ENCODE results near the gene C4orf50.
"Not testable (repeated sequence)": the region's sequence is repeated elsewhere in the genome, so short reads cannot be mapped to it uniquely, and the experiment has no call there.

C4orf50 gene

DNA sequence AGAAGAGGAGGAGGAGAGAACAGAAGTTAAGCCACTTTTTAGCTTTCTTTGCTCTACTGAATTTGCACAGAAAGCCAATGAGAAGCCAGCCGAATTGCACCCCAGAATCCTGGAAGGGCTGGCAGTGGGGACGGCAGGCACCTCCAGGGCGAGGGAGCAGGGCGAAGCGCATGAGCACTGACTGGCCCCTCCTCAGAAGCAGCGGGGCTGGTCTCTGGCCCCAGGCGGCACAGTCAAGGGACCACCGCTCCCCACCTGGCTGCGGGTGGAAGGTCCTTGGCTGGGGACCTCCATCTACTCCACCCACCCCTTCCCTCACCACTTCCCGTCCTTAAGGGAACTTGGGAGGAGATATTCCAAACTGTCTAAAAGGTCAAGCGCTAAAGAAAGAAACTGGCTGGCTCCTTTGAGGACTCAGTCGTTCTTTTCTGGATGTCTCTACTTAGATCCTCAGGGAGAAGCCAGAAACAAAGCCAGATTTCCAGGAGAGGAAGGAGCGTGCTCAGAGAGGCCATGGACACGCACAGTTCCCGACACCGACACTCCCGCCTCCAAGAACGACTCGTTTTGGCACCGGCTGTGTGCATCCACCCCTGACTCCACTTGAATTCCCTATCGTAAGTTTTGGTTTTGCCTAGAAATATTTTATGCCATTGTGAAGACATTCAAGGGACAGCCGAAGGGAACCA, 65.8 kb downstream of the C4orf50 start:
- in situ Hi-C loops (cut with HindIII; ENCODE audit: low sequenced_read_pairs), result no loop called here
- DNase-seq (ENCODE audit: low read depth), result no peak
- TF ChIP-seq, protein P1, sequence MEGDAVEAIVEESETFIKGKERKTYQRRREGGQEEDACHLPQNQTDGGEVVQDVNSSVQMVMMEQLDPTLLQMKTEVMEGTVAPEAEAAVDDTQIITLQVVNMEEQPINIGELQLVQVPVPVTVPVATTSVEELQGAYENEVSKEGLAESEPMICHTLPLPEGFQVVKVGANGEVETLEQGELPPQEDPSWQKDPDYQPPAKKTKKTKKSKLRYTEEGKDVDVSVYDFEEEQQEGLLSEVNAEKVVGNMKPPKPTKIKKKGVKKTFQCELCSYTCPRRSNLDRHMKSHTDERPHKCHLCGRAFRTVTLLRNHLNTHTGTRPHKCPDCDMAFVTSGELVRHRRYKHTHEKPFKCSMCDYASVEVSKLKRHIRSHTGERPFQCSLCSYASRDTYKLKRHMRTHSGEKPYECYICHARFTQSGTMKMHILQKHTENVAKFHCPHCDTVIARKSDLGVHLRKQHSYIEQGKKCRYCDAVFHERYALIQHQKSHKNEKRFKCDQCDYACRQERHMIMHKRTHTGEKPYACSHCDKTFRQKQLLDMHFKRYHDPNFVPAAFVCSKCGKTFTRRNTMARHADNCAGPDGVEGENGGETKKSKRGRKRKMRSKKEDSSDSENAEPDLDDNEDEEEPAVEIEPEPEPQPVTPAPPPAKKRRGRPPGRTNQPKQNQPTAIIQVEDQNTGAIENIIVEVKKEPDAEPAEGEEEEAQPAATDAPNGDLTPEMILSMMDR (IDR thresholded peaks at IDR 0.05; ENCODE audit: low read depth, low read length, missing control alignments), result no peak

DNA sequence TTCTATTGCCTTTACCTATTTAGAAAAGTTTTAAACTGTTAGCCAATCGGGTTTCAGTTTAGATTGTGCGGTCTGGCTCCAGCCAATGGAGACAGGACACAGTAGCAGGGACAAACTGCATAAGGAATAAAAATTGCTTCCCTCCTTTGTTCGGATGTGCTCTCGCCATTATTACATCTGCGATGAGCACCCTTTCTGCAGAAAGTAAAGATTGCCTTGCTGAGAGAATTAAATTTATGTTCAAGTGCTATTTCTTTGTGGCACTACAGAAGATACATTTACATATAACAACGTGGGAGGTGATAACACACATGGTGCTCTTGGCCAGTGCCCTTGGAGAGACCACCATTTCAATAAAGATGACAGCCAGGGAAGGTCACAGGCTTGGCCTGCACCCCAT, 71.6 kb downstream of the C4orf50 start:
- H3K4me3 ChIP-seq (ENCODE audit: low read depth, low read length); DNase-seq (ENCODE audit: low read depth); in situ Hi-C loops (cut with HindIII; ENCODE audit: low sequenced_read_pairs): not testable (repeated sequence)

More for the DNA sequence above, 65.8 kb downstream of the C4orf50 start:
- no peak overlapping the region for H3K4me3 ChIP-seq (ENCODE audit: low read depth, low read length)

DNA sequence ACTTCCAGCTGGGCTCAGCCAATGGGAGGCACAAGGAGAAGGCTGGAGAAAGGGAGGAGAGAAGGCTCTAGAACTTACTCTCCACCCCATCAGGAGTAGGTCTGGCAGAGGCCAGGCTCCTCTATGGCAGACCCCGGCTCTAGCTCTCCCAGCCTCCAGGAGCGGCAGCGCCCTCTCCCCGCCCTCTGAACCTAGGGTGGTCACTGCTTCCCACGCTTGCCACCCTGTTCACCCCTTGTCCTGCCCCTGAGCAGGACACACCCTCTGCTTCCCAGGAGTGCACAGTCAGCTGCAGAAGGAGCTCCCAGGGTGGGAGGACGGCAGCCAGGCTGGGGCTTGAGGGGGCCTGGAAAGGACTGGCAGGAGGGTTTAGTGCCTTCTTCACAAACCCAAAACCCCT, 72.3 kb downstream of the C4orf50 start:
- TF ChIP-seq, protein P1 (IDR thresholded peaks at IDR 0.05; ENCODE audit: low read depth, low read length, missing control alignments), result no peak
- H3K4me3 ChIP-seq (ENCODE audit: low read depth, low read length), result no peak overlapping the region
- in situ Hi-C loops (cut with HindIII; ENCODE audit: low sequenced_read_pairs), result no loop called here
- DNase-seq (ENCODE audit: low read depth), result no peak

DNA sequence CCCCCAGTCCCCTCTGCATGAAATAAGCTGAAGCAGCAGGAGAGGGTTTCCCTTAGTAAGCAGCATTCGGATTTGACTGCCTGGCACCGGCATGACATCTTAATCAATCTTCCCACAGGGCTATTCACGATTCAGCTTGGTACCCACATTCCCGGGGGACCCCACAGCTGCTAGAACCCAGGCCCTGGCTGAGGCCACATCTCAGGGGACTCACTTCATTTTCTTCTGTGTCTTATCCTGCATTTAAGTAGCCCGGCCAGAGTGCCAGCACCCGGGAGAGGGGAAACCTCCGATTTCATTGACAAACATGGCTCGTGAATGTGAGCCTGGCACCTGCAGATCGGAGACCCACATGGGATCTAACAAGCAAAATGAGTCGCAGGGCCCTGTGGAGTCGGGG, 73.1 kb downstream of the C4orf50 start:
- in situ Hi-C loops (cut with HindIII; ENCODE audit: low sequenced_read_pairs), result no loop called here
- TF ChIP-seq, protein P1 (IDR thresholded peaks at IDR 0.05; ENCODE audit: low read depth, low read length, missing control alignments), result no peak
- H3K4me3 ChIP-seq (ENCODE audit: low read depth, low read length), result no peak overlapping the region
- DNase-seq (ENCODE audit: low read depth), result no peak

DNA sequence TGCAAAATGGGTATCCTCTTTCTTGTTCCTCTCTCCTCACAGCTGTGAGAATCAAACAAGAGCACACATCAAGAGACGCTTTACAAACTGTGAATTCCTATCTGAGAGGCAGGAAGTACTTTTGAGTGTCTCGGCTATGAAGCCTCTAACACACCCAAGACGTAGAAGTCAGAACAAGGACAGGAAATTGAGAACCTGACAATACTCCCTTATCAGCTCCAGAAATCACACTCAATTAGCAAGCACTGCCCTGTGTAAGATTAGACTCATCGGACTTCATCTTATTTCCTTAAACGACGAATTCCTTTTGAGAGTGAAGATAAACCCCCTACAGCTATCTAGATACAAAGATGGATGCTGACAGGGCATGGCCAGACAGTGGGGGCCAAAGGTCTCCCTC, 74.7 kb downstream of the C4orf50 start:
- in situ Hi-C loops (cut with HindIII; ENCODE audit: low sequenced_read_pairs), result no loop called here
- no peak overlapping the region for H3K4me3 ChIP-seq (ENCODE audit: low read depth, low read length)
- DNase-seq (ENCODE audit: low read depth), result no peak
- TF ChIP-seq, protein P1 (IDR thresholded peaks at IDR 0.05; ENCODE audit: low read depth, low read length, missing control alignments), result no peak

DNA sequence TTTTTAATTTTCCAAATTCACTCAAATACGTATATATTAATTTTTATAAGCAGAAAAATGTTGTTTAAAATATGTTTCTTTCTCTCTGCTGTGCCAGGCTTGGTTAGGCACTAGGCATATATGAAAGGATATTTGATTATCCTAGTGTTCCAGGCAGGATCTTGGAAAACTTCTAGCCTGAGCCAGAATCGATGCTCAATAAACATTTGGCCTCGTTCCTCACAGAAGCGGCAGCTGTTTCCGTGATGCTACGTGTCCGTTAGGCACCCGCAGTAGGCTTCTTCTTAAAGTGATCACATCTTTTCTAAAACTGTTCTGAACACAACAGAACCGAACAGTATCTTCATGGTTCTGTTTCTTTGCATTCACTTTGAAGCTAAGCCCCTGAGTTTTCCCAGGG, 75.3 kb downstream of the C4orf50 start:
- H3K4me3 ChIP-seq (ENCODE audit: low read depth, low read length), result no peak overlapping the region
- TF ChIP-seq, protein P1 (IDR thresholded peaks at IDR 0.05; ENCODE audit: low read depth, low read length, missing control alignments), result no peak
- DNase-seq (ENCODE audit: low read depth), result no peak
- in situ Hi-C loops (cut with HindIII; ENCODE audit: low sequenced_read_pairs), result no loop called here

DNA sequence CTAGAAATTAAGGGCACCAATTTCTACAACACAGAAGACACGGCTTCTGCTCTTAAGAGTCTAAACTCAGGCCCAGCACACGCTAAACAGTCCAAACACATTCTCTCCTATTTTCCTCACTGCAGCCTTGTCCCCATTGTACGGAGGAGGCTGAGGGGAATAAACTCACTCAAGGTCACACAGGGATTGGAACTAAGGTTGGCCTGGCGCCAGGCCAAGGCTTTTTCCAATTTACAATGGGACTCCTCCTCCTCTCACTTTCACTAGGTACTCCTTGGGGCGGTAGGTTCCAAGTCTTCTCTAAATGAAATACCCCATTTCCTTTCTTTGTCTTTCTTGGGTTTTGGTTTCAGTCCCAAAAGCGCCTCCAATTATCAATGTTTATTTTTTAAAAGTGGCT, 76.6 kb downstream of the C4orf50 start:
- DNase-seq (ENCODE audit: low read depth), result no peak
- TF ChIP-seq, protein P1 (IDR thresholded peaks at IDR 0.05; ENCODE audit: low read depth, low read length, missing control alignments), result no peak
- in situ Hi-C loops (cut with HindIII; ENCODE audit: low sequenced_read_pairs), result no loop called here
- H3K4me3 ChIP-seq (ENCODE audit: low read depth, low read length), result no peak overlapping the region

Measured in astrocyte of the cerebellum (primary cell).